ENCODE measurements around the gene RTF2. TPM values are rescaled to one million over a fixed set of nuclear protein-coding genes. Genes with fewer than 3 reads are reported as not detected.

RTF2 gene
- total and polyA plus RNA-seq, 11 donors = 50.7 to 114 (median 86.2) TPM

- Histone ChIP-seq H3K27me3 (no peaks in the 10 kb centered on the region), H3K9me3 (no peaks in the 10 kb centered on the region), H3K4me1 (peaks cover 0 to 11% (median 0%) of the 10 kb centered on the region in 12 donors), H3K36me3 (peaks cover 0 to 18% (median 0%) of the 10 kb centered on the region in 9 donors), H3K27ac (no peak overlapping the region), H3K4me3 (no peak overlapping the region)
- DNase-seq (no peak), ATAC-seq (no peak)
- intact Hi-C loops (cut with DNase I) = no loop called here
- TF ChIP-seq POLR2A (IDR thresholded peaks at IDR 0.05) = no peak
- no peak for TF ChIP-seq CTCF (IDR thresholded peaks at IDR 0.05)
These were observed 21.2 kb upstream of the RTF2 start for GRCh38 chr20:56447227-56447626.

- Histone ChIP-seq H3K9me3 (no peaks in the 10 kb centered on the region), H3K4me1 (no peaks in the 10 kb centered on the region), H3K4me3 (no peak overlapping the region), H3K27me3 (no peaks in the 10 kb centered on the region), H3K27ac (no peak overlapping the region), H3K36me3 (peaks cover 0 to 24% (median 0%) of the 10 kb centered on the region in 9 donors)
- intact Hi-C loops (cut with DNase I) = no loop called here
- ATAC-seq (no peak), DNase-seq (no peak)
- TF ChIP-seq POLR2A (IDR thresholded peaks at IDR 0.05) (no peak), CTCF (IDR thresholded peaks at IDR 0.05) (no peak)
- WGBS, 4 donors = 89 to 94% (median 92%) methylated on average over 5 of the region's 5 CpGs
These were observed 19.0 kb upstream of the RTF2 start for GRCh38 chr20:56449459-56449858.

- 82 to 84% (median 84%) methylated on average over 13 of the region's 13 CpGs for WGBS, 4 donors
- H3K4me1 ChIP-seq = peaks cover 0 to 5% (median 0%) of the 10 kb centered on the region in 12 donors
These were observed 17.2 kb upstream of the RTF2 start for GRCh38 chr20:56451056-56451765.

GRCh38 chr20:56453352-56453751 is 15.1 kb upstream of the RTF2 start:
- H3K9me3 ChIP-seq = no peaks in the 10 kb centered on the region
- TF ChIP-seq CTCF (IDR thresholded peaks at IDR 0.05) = no peak
- TF ChIP-seq POLR2A (IDR thresholded peaks at IDR 0.05) = no peak
- no peak overlapping the region for H3K27ac ChIP-seq
- DNase-seq (no peak), ATAC-seq (no peak)
- H3K36me3 ChIP-seq = peaks cover 0 to 19% (median 0%) of the 10 kb centered on the region in 9 donors
- WGBS, 4 donors = 78 to 85% (median 85%) methylated on average over 5 of the region's 5 CpGs
- H3K4me1 ChIP-seq = peaks cover 0 to 5% (median 0%) of the 10 kb centered on the region in 12 donors
- intact Hi-C loops (cut with DNase I) = no loop called here
- no peak overlapping the region for H3K4me3 ChIP-seq
- H3K27me3 ChIP-seq = no peaks in the 10 kb centered on the region

More at GRCh38 chr20:56451056-56451765, 17.2 kb upstream of the RTF2 start:
- DNase-seq = no peak
- no peak overlapping the region for H3K4me3 ChIP-seq
- no peaks in the 10 kb centered on the region for H3K27me3 ChIP-seq
- intact Hi-C loops (cut with DNase I) = no loop called here
- H3K9me3 ChIP-seq = no peaks in the 10 kb centered on the region
- no peak for TF ChIP-seq POLR2A (IDR thresholded peaks at IDR 0.05)
- TF ChIP-seq CTCF (IDR thresholded peaks at IDR 0.05) = no peak
- H3K27ac ChIP-seq = no peak overlapping the region
- H3K36me3 ChIP-seq = peaks cover 0 to 17% (median 0%) of the 10 kb centered on the region in 9 donors
- ATAC-seq = no peak

Data from heart left ventricle (tissue), 16 donors.